MM.1S (cell line): ENCODE measurements around the gene CILP2.

Experiments
- EZH2 ChIP-seq: fragments of 300-600 bp; sonication (generic); optimal IDR thresholded peaks from 2 replicates; pipeline ENCODE3; 2017; ENCODE audit warnings: low read depth, mild to moderate bottlenecking, antibody characterized with exemption, low read length, mixed read lengths
- EZH2phosphoT487 ChIP-seq: fragments of 300-600 bp; sonication (generic); IDR thresholded peaks from 2 replicates; pipeline ENCODE4 v1.6.1; 2018; ENCODE audit warnings: antibody characterized with exemption, low read length
- TF ChIP-seq, protein P1 (sequence below): fragments of 300-600 bp; sonication (generic); IDR thresholded peaks from 2 replicates; pipeline ENCODE4 v1.5.1; 2016; ENCODE audit warnings: antibody characterized with exemption, low read length, mixed read lengths

DNA sequence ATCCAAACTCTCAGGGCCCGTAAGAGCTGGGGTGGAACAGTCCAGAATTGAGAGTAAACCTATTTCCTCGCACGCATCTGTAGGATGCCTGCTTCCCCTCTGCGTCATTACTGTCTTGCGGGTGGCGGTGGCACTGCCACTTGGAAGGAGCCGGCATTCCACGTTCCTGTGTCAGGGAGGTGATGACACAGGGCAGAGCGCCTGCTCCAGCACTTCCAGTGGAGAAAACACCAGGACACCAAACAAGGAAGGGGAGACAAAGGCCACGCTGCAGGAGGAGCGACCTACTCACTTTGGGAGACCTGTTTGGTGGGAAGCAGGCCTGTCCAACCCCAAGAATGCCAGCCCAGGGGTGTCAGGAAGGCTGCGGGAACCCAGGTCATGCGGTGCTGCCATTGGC is 43.3 kb downstream of the CILP2 start:
- TF ChIP-seq EZH2 (no peak), EZH2phosphoT487 (no peak)
- TF ChIP-seq, protein P1, sequence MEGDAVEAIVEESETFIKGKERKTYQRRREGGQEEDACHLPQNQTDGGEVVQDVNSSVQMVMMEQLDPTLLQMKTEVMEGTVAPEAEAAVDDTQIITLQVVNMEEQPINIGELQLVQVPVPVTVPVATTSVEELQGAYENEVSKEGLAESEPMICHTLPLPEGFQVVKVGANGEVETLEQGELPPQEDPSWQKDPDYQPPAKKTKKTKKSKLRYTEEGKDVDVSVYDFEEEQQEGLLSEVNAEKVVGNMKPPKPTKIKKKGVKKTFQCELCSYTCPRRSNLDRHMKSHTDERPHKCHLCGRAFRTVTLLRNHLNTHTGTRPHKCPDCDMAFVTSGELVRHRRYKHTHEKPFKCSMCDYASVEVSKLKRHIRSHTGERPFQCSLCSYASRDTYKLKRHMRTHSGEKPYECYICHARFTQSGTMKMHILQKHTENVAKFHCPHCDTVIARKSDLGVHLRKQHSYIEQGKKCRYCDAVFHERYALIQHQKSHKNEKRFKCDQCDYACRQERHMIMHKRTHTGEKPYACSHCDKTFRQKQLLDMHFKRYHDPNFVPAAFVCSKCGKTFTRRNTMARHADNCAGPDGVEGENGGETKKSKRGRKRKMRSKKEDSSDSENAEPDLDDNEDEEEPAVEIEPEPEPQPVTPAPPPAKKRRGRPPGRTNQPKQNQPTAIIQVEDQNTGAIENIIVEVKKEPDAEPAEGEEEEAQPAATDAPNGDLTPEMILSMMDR = no peak
